HEK293 (cell line): Measurements from ENCODE around the gene KLHL29.
A peak's percentile ranks its signal among the peaks of the same experiment; 100 is the strongest.

ENCODE experiments used
- CTCF ChIA-PET: fragments of 350-600 bp; formaldehyde crosslinking; extraction: SDS; loops from one replicate; lab custom pipeline; 2021; ENCODE audit warnings: antibody characterized with exemption; lab: Yijun Ruan, JAX
- POLR2A ChIA-PET: fragments of 300-600 bp; formaldehyde crosslinking; extraction: SDS; loops from one replicate; lab custom pipeline; 2020; ENCODE audit warnings: antibody characterized with exemption, inconsistent platforms; lab: Yijun Ruan, JAX
- H3K27ac ChIP-seq: fragments of 200-500 bp; sonication (Bioruptor generic); 2 replicates; pipeline ENCODE4 v1.5.1; 2014; ENCODE audit warnings: low read depth, low read length, control low read depth, inconsistent platforms; ENCODE audit errors: extremely low read depth
- H3K36me3 ChIP-seq, 2 experiments: fragments of 200-500 bp in 1 of 2; sonication (Bioruptor generic) in 1 of 2; 1 replicate in 1 of 2; 2 replicates in 1 of 2; pipeline ENCODE4 v1.5.1; 2014 to 2017; ENCODE audit warnings: inconsistent platforms in 2 of 2, low read length in 2 of 2; ENCODE audit not compliant: control insufficient read depth in 2 of 2, insufficient read depth in 1 of 2
- H3K4me1 ChIP-seq: fragments of 200-500 bp; sonication (Bioruptor generic); 2 replicates; pipeline ENCODE4 v1.5.1; 2014; ENCODE audit warnings: mild to moderate bottlenecking, low read length, inconsistent platforms; ENCODE audit not compliant: control insufficient read depth, insufficient read depth
- H3K4me3 ChIP-seq: 2 replicates; pipeline ENCODE4 v1.5.1; 2011; ENCODE audit warnings: low read depth, mild to moderate bottlenecking, control low read depth, low read length, moderate library complexity
- H3K9me3 ChIP-seq: fragments of 200-500 bp; sonication (Bioruptor generic); 2 replicates; pipeline ENCODE4 v1.5.1; 2014; ENCODE audit warnings: low read depth, low read length, inconsistent platforms; ENCODE audit not compliant: control insufficient read depth, insufficient read depth
- BCL6B ChIP-seq: fragments of 450-650 bp; formaldehyde crosslinking; IDR thresholded peaks from 2 replicates; pipeline ENCODE4 v1.5.1; 2017; ENCODE audit warnings: missing biosample characterization, missing genetic modification characterization
- SALL2 ChIP-seq: fragments of 450-650 bp; formaldehyde crosslinking; IDR thresholded peaks from 2 replicates; pipeline ENCODE4 v1.5.0; 2017; ENCODE audit warnings: missing biosample characterization, mild to moderate bottlenecking, missing genetic modification characterization, borderline replicate concordance
- ZBTB44 ChIP-seq: fragments of 450-650 bp; IDR thresholded peaks from 2 replicates; pipeline ENCODE4 v1.5.1; 2018; ENCODE audit warnings: missing biosample characterization, mild to moderate bottlenecking, missing genetic modification characterization
- ZBTB7A ChIP-seq: fragments of 450-650 bp; formaldehyde crosslinking; IDR thresholded peaks from 2 replicates; pipeline ENCODE4 v1.5.1; 2016; ENCODE audit warnings: low read depth, missing biosample characterization, missing genetic modification characterization
- ZNF274 ChIP-seq, 2 experiments: fragments of 200-500 bp in 1 of 2; fragments of 450-650 bp in 1 of 2; sonication (Bioruptor generic) in 1 of 2; formaldehyde crosslinking in 1 of 2; IDR thresholded peaks; 2 replicates each; pipeline versions ENCODE4 v1.5.1 to v1.6.1; 2014 to 2016; ENCODE audit warnings: borderline replicate concordance in 1 of 2, inconsistent platforms in 1 of 2, low read length in 1 of 2, missing biosample characterization in 1 of 2, missing genetic modification characterization in 1 of 2
- ZNF302 ChIP-seq: fragments of 450-650 bp; formaldehyde crosslinking; IDR thresholded peaks from 2 replicates; pipeline ENCODE4 v1.5.1; 2016; ENCODE audit warnings: missing biosample characterization, missing genetic modification characterization, low read depth
- ZNF433 ChIP-seq: fragments of 450-650 bp; formaldehyde crosslinking; IDR thresholded peaks from 2 replicates; pipeline ENCODE4 v1.5.1; 2016; ENCODE audit warnings: missing biosample characterization, missing genetic modification characterization, low read depth
- ZNF513 ChIP-seq: fragments of 450-650 bp; IDR thresholded peaks from 2 replicates; pipeline ENCODE4 v1.5.1; 2018; ENCODE audit warnings: missing biosample characterization, missing genetic modification characterization
- ZNF580 ChIP-seq: fragments of 450-650 bp; formaldehyde crosslinking; IDR thresholded peaks from 2 replicates; pipeline ENCODE4 v1.5.1; 2016; ENCODE audit warnings: missing biosample characterization, missing genetic modification characterization
- ZNF639 ChIP-seq: fragments of 450-650 bp; formaldehyde crosslinking; IDR thresholded peaks from 2 replicates; pipeline ENCODE4 v1.5.1; 2016; ENCODE audit warnings: missing biosample characterization, missing genetic modification characterization
- ZNF664 ChIP-seq: fragments of 450-650 bp; formaldehyde crosslinking; IDR thresholded peaks from 2 replicates; pipeline ENCODE4 v1.5.1; 2016; ENCODE audit warnings: missing biosample characterization, missing genetic modification characterization
- ZNF747 ChIP-seq: fragments of 450-650 bp; formaldehyde crosslinking; IDR thresholded peaks from 2 replicates; pipeline ENCODE4 v1.5.1; 2016; ENCODE audit warnings: missing biosample characterization, missing genetic modification characterization
- ZNF776 ChIP-seq: fragments of 450-650 bp; formaldehyde crosslinking; IDR thresholded peaks from 2 replicates; pipeline ENCODE4 v1.5.0; 2017; ENCODE audit warnings: missing biosample characterization, missing genetic modification characterization, borderline replicate concordance

Gene KLHL29

GRCh38 chr2:23359631-23360567 lies 25.1 kb upstream of the KLHL29 start (continued):
- TF ChIP-seq ZBTB44 (tag by site-specific recombination) (no peak), ZNF776 (no peak)

GRCh38 chr2:23360571-23361125 lies 24.3 kb upstream of the KLHL29 start:
- POLR2A ChIA-PET = no interaction called here
- Histone ChIP-seq H3K4me1 (no peaks in the 10 kb centered on the region), H3K9me3 (no peaks in the 10 kb centered on the region), H3K27ac (no peak overlapping the region), H3K36me3 (no peaks in the 10 kb centered on the region), H3K4me3 (no peak overlapping the region)
- CTCF ChIA-PET = interaction anchor here (0.7 to 1.2 kb wide), 2 partner anchors 11 to 355 kb away, joined by 3 read pairs; no protein-coding TSS in a partner anchor
- no peak for TF ChIP-seq SALL2 (tag by site-specific recombination)

- CTCF ChIA-PET = interaction anchor here (0.7 to 1.6 kb wide), 3 partner anchors 9 to 356 kb away, joined by 3 read pairs; no protein-coding TSS in a partner anchor
- POLR2A ChIA-PET = no interaction called here
- no peaks in the 10 kb centered on the region for H3K36me3 ChIP-seq
- no peak for TF ChIP-seq SALL2 (tag by site-specific recombination)
- TF ChIP-seq ZNF433 (tag by site-specific recombination) = no peak
- TF ChIP-seq ZNF513 (tag by site-specific recombination) = peak; percentile 93
- TF ChIP-seq ZNF580 (tag by site-specific recombination) = no peak
- TF ChIP-seq ZNF747 (tag by site-specific recombination) = no peak
- no peak overlapping the region for H3K27ac ChIP-seq
- no peaks in the 10 kb centered on the region for H3K9me3 ChIP-seq
- no peaks in the 10 kb centered on the region for H3K4me1 ChIP-seq
- no peak overlapping the region for H3K4me3 ChIP-seq
Measured at GRCh38 chr2:23361152-23361551, 23.8 kb upstream of the KLHL29 start.

GRCh38 chr2:23363268-23363667 lies 21.7 kb upstream of the KLHL29 start:
- Histone ChIP-seq H3K4me1 (no peaks in the 10 kb centered on the region), H3K36me3 (no peaks in the 10 kb centered on the region), H3K4me3 (no peak overlapping the region), H3K27ac (no peak overlapping the region), H3K9me3 (no peaks in the 10 kb centered on the region)
- ChIA-PET CTCF (interaction anchor here (0.9 to 1.2 kb wide), 2 partner anchors 11 to 177 kb away, joined by 3 read pairs; no protein-coding TSS in a partner anchor), POLR2A (interaction anchor here (1.3 kb wide), 1 partner anchor 22 kb away, joined by 3 read pairs; the partner anchor contains the start of gene KLHL29)
- TF ChIP-seq ZNF302 (tag by site-specific recombination) (no peak), ZNF664 (tag by site-specific recombination) (no peak), ZNF776 (no peak)

GRCh38 chr2:23363831-23364230 lies 21.1 kb upstream of the KLHL29 start:
- POLR2A ChIA-PET = no interaction called here
- H3K9me3 ChIP-seq = no peaks in the 10 kb centered on the region
- CTCF ChIA-PET = interaction anchor here (0.9 to 1.2 kb wide), 2 partner anchors 12 to 178 kb away, joined by 3 read pairs; no protein-coding TSS in a partner anchor
- no peak overlapping the region for H3K4me3 ChIP-seq
- H3K4me1 ChIP-seq = no peaks in the 10 kb centered on the region
- no peaks in the 10 kb centered on the region for H3K36me3 ChIP-seq
- no peak overlapping the region for H3K27ac ChIP-seq
- TF ChIP-seq BCL6B (tag by site-specific recombination) = no peak
- TF ChIP-seq ZNF639 (tag by site-specific recombination) = no peak
- TF ChIP-seq ZBTB7A (tag by site-specific recombination) = no peak
- TF ChIP-seq ZNF274 (IDR thresholded peaks at IDR 0.05; ENCODE audit: low read length) = no peak
- no peak for TF ChIP-seq ZNF274 (tag by site-specific recombination; IDR thresholded peaks at IDR 0.05; ENCODE audit: borderline replicate concordance)
